GM12878 (cell line): ENCODE data around the gene IL1RAPL1. TPM values are rescaled to one million over a fixed set of nuclear protein-coding genes. Genes with fewer than 3 reads are reported as not detected.

Experiments used
- ATAC-seq: fragments of 200-7000 bp; cut with Tn5 transposase; 3 replicates; pipeline ENCODE4 v1.9.1; 2020; ENCODE audit warnings: mild to moderate bottlenecking, moderate library complexity
- BruUV-seq: library from RNA; stranded (reverse); fragments of 400-500 nt; replicated peaks from 2 replicates; lab custom pipeline; 2021; lab: Mats Ljungman, UMichigan
- CTCF ChIA-PET: fragments of 300-600 bp; sonication (Branson Sonifier 250); formaldehyde crosslinking; extraction: SDS; loops from one replicate; lab custom pipeline; 2021; ENCODE audit warnings: inconsistent platforms; lab: Yijun Ruan, JAX
- POLR2A ChIA-PET: fragments of 350-600 bp; formaldehyde crosslinking; extraction: SDS; loops from one replicate; lab custom pipeline; 2021; ENCODE audit warnings: inconsistent platforms; lab: Charles Lee
- RAD21 ChIA-PET: fragments of 300-600 bp; sonication (Branson Sonifier 250); formaldehyde crosslinking; loops from one replicate; lab custom pipeline; 2023; ENCODE audit warnings: antibody characterized with exemption; ENCODE audit not compliant: unreplicated experiment; lab: Charles Lee
- SMC1A ChIA-PET: fragments of 300-600 bp; sonication (Branson Sonifier 250); formaldehyde crosslinking; loops from one replicate; lab custom pipeline; 2023; ENCODE audit not compliant: unreplicated experiment, uncharacterized antibody; lab: Charles Lee
- DNase-seq: peaks from one replicate; pipeline ENCODE4 v3.0.0-alpha.2; 2011; ENCODE audit warnings: low read depth, low spot score
- FAIRE-seq: peaks from 3 replicates; lab custom pipeline; 2011; peaks lifted over from hg19 to GRCh38; lab: Jason Lieb, UNC
- H2AFZ ChIP-seq: 2 replicates; pipeline ENCODE4 v1.6.0; 2011; ENCODE audit warnings: low read depth, low read length, control low read depth; ENCODE audit not compliant: control insufficient read depth
- H3K27ac ChIP-seq: 2 replicates; pipeline ENCODE4 v1.5.1; 2011; ENCODE audit warnings: control low read depth; ENCODE audit not compliant: control insufficient read depth, insufficient read depth
- H3K27me3 ChIP-seq, 2 experiments: replicated peaks in 1 of 2; 2 replicates each; pipeline versions ENCODE4 v1.6.0 to v1.6.1; 2011; ENCODE audit warnings: low read length in 1 of 2; ENCODE audit not compliant: control insufficient read depth in 2 of 2, insufficient read depth in 2 of 2
- H3K36me3 ChIP-seq, 2 experiments: 2 replicates each; pipeline ENCODE4 v1.5.1; 2011; ENCODE audit warnings: low read length in 1 of 2; ENCODE audit not compliant: control insufficient read depth in 2 of 2, insufficient read depth in 2 of 2
- H3K4me1 ChIP-seq: 2 replicates; pipeline ENCODE4 v1.6.1; 2011; ENCODE audit warnings: mild to moderate bottlenecking, low read length, moderate library complexity, mixed read lengths; ENCODE audit not compliant: control insufficient read depth, insufficient read depth
- H3K4me2 ChIP-seq: 2 replicates; pipeline ENCODE4 v1.6.0; 2011; ENCODE audit warnings: control low read depth; ENCODE audit not compliant: control insufficient read depth, insufficient read depth
- H3K4me3 ChIP-seq: fragments of 200-600 bp; sonication (generic); 2 replicates; pipeline ENCODE4 v1.5.1; 2016
- H3K79me2 ChIP-seq: 2 replicates; pipeline ENCODE4 v1.6.0; 2011; ENCODE audit warnings: low read length; ENCODE audit not compliant: control insufficient read depth, insufficient read depth
- H3K9ac ChIP-seq: 2 replicates; pipeline ENCODE4 v1.8.0; 2011; ENCODE audit warnings: low read length, control low read depth, mixed read lengths; ENCODE audit not compliant: control insufficient read depth, insufficient read depth
- H3K9me3 ChIP-seq: replicated peaks from 3 replicates; pipeline ENCODE4 v1.5.1; 2011; ENCODE audit warnings: mild to moderate bottlenecking, low read length; ENCODE audit not compliant: control insufficient read depth, insufficient read depth
- H4K20me1 ChIP-seq: 2 replicates; pipeline ENCODE4 v1.6.0; 2011; ENCODE audit not compliant: control insufficient read depth, insufficient read depth
- BCL11A ChIP-seq: IDR thresholded peaks from 2 replicates; pipeline ENCODE4 v1.6.1; 2011; ENCODE audit warnings: low read depth, low read length
- KDM1A ChIP-seq: fragments of 200-600 bp; sonication (generic); IDR thresholded peaks from 2 replicates; pipeline ENCODE4 v1.6.1; 2016; ENCODE audit warnings: borderline replicate concordance
- MEF2A ChIP-seq: IDR thresholded peaks from 2 replicates; pipeline ENCODE4 v1.6.1; 2011; ENCODE audit warnings: low read depth, mild to moderate bottlenecking, low read length, moderate library complexity; ENCODE audit not compliant: insufficient read depth
- WGBS: methylation state at CpG from one replicate; pipeline ENCODE4 v1.1.6; 2016; ENCODE audit warnings: low lambda C conversion rate; ENCODE audit not compliant: insufficient replicate concordance, insufficient coverage; ENCODE audit errors: missing lambda C conversion rate; 5-methylcytosine and 5-hydroxymethylcytosine counted together
- in situ Hi-C: fragments of 300-500 bp; cut with MboI; formaldehyde crosslinking; loops from 9 replicates; pipeline ENCODE4 v1.14.3; 2018; ENCODE audit warnings: mixed read lengths
- intact Hi-C: fragments of 100-400 bp; cut with micrococcal nuclease; formaldehyde crosslinking; loops from one replicate; pipeline ENCODE4 v1.14.2; 2022; ENCODE audit not compliant: unreplicated experiment
- polyA plus RNA-seq, 11 experiments: library from polyadenylated mRNA; depleted of rRNA in 4 of 11; unstranded in 6 of 11; stranded (reverse) in 5 of 11; fragments of >200 nt; fragmentation: Nextera tagmentation in 4 of 11; fragmentation: Illumina TruSeq in 1 of 11; extraction: Ambion mirVana in 4 of 11; extraction: Trizol in 1 of 11; gene quantifications; 1 replicate in 1 of 11; 2 replicates in 10 of 11; pipeline versions ENCODE4 v1.2.1 to v1.2.3, GENCODE V29; 2011 to 2016; ENCODE audit warnings: inconsistent platforms in 2 of 11, missing spikeins in 2 of 11, low read depth in 1 of 11
- total RNA-seq, 4 experiments: library from RNA; depleted of rRNA in 3 of 4; stranded (reverse); fragments of >200 nt in 3 of 4; fragmentation: Illumina TruSeq in 1 of 4; extraction: Trizol in 1 of 4; gene quantifications; 2 replicates each; pipeline versions ENCODE4 v1.2.1 to v1.2.3, GENCODE V29; 2013 to 2021
- TF ChIP-seq, protein P1 (sequence below): IDR thresholded peaks from 2 replicates; pipeline ENCODE4 v1.6.1; 2011; ENCODE audit warnings: low read depth, mild to moderate bottlenecking, low read length, moderate library complexity, borderline replicate concordance; ENCODE audit errors: extremely low read depth
- TF ChIP-seq, protein P2 (sequence below): fragments of 450-650 bp; IDR thresholded peaks from 2 replicates; pipeline ENCODE4 v1.6.1; 2018; ENCODE audit warnings: borderline replicate concordance, mild to moderate bottlenecking; ENCODE audit not compliant: partially characterized antibody

The IL1RAPL1 gene
- total and polyA plus RNA-seq, 10 of the 15 experiments (the other 5 are each of a cell fraction or from before 2014, with no cell fraction given): not detected

DNA sequence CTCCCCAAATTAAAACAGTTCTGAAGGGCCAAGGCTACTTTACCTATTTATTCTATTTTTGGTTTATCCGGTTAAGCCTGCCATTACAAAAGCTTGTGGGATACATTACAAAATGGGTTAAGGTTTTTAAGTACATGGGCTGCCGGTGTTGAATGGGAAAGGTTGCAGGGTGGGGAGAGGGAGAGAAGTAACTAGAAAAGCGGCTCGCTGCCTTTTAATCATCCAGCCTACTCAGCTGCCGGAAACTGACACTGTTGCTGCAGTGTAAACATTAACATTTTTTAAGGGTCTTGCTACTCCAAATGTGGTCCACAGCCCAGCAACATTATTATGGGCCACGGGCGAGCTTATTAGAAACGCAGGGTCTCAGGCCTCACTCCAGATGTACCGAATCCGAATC lies 1.5 kb upstream of the IL1RAPL1 start:
- Histone ChIP-seq H3K9me3 (no peaks in the 10 kb centered on the region), H4K20me1 (no peaks in the 10 kb centered on the region), H2AFZ (no peak overlapping the region), H3K4me2 (no peak overlapping the region), H3K9ac (no peak overlapping the region), H3K27me3 (peaks cover 0 to 2% of the 10 kb centered on the region in 2 experiments; a peak in 2 of 4 replicates), H3K79me2 (no peaks in the 10 kb centered on the region), H3K4me1 (no peaks in the 10 kb centered on the region), H3K4me3 (no peak overlapping the region), H3K27ac (no peak overlapping the region), H3K36me3 (no peaks in the 10 kb centered on the region)
- FAIRE-seq (no peak), ATAC-seq (no peak), DNase-seq (no peak)
- ChIA-PET CTCF (no interaction called here), RAD21 (no interaction called here), POLR2A (no interaction called here), SMC1A (no interaction called here)
- 44% methylated on average over 10 of the region's 10 CpGs for WGBS
- in situ Hi-C loops: no loop called here
- no TSS peak for BruUV-seq
- no peak for TF ChIP-seq MEF2A
- no peak for TF ChIP-seq BCL11A
- TF ChIP-seq, protein P1, sequence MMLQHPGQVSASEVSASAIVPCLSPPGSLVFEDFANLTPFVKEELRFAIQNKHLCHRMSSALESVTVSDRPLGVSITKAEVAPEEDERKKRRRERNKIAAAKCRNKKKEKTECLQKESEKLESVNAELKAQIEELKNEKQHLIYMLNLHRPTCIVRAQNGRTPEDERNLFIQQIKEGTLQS: no peak
- TF ChIP-seq, protein P2, sequence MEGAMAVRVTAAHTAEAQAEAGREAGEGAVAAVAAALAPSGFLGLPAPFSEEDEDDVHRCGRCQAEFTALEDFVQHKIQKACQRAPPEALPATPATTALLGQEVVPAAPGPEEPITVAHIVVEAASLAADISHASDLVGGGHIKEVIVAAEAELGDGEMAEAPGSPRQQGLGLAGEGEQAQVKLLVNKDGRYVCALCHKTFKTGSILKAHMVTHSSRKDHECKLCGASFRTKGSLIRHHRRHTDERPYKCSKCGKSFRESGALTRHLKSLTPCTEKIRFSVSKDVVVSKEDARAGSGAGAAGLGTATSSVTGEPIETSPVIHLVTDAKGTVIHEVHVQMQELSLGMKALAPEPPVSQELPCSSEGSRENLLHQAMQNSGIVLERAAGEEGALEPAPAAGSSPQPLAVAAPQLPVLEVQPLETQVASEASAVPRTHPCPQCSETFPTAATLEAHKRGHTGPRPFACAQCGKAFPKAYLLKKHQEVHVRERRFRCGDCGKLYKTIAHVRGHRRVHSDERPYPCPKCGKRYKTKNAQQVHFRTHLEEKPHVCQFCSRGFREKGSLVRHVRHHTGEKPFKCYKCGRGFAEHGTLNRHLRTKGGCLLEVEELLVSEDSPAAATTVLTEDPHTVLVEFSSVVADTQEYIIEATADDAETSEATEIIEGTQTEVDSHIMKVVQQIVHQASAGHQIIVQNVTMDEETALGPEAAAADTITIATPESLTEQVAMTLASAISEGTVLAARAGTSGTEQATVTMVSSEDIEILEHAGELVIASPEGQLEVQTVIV: no peak
- TF ChIP-seq KDM1A: no peak
- intact Hi-C loops: no loop called here
